Activated T-cell treated with anti-CD3 and anti-CD28 coated beads, Interleukin-2, amount 50 U/mL, for 72 hours (primary cell): ENCODE data around the gene CD300LG. TPM values are rescaled to one million over a fixed set of nuclear protein-coding genes. Genes with fewer than 3 reads are reported as not detected.
"Not testable (repeated sequence)": the region's sequence is repeated elsewhere in the genome, so short reads cannot be mapped to it uniquely, and the experiment has no call there.

Experiments used
- ATAC-seq, 2 donors: fragments of 150-1000 bp; cut with Tn5 transposase; replicated peaks in 1 of 2; 2 replicates each; pipeline ENCODE4 v1.10.0; 2021; ENCODE audit warnings: moderate library complexity in 2 of 2, mild to moderate bottlenecking in 1 of 2
- DNase-seq, 2 donors: peaks; one replicate each; pipeline ENCODE4 v3.0.0; 2021 to 2022; ENCODE audit warnings: mixed read lengths in 1 of 2
- H3K27ac Mint-ChIP-seq: one replicate; pipeline ENCODE4 v1.8.0; 2022; ENCODE audit warnings: mild to moderate bottlenecking, moderate library complexity, mixed read lengths
- H3K27me3 Mint-ChIP-seq: one replicate; pipeline ENCODE4 v1.8.0; 2022; ENCODE audit warnings: low read depth, mixed read lengths
- H3K36me3 Mint-ChIP-seq, 2 donors: one replicate each; pipeline ENCODE4 v1.8.0; 2022; ENCODE audit warnings: mixed read lengths in 2 of 2, mild to moderate bottlenecking in 1 of 2; ENCODE audit not compliant: insufficient read depth in 2 of 2
- H3K4me1 Mint-ChIP-seq: one replicate; pipeline ENCODE4 v1.8.0; 2022; ENCODE audit warnings: low read depth, mixed read lengths
- H3K4me3 Mint-ChIP-seq, 2 donors: one replicate each; pipeline ENCODE4 v1.8.0; 2022; ENCODE audit warnings: mild to moderate bottlenecking in 2 of 2, mixed read lengths in 2 of 2, moderate library complexity in 2 of 2
- H3K9me3 Mint-ChIP-seq, 2 donors: one replicate each; pipeline ENCODE4 v1.8.0; 2022; ENCODE audit warnings: mixed read lengths in 2 of 2
- total RNA-seq, 2 donors: library from RNA; stranded (reverse); gene quantifications; one replicate each; pipeline ENCODE4 v1.2.3, GENCODE V29; 2022

Gene CD300LG
- total RNA-seq, 2 donors from 2014 or later = not detected

DNA sequence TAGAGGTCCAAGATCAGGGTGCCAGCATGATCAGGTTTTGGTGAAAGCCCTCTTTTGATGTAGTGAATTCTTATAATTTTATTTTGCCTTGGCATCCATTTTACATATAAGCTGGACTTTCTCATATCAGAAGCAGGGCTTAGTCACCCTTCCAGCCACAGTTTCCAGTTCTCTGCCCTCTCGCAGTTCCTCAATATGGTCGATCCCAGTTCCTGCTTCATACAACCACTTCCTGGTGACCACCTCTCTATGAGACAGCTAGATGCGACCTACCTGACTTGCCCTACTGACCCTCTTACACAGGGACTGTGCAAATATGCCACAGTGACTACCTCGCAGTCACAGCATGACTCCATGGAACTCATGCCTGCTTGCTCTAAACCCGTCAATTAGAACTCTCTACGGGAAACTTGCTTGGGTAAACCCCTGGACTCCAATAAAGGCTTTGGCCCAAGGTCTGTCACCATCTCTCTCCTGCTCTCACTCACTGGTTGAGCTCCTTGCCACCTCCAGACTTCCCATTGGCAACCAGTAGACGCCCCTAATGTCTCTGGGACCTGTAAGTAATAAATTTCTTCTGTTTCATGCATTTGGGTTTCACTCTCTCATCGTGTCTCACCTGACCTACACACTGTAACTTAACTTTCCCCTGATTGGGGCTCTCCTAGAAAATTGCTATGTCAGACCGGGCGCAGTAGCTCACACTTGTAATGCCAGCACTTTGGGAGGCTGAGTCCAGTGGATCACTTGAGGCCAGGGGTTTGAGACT is 21.4 kb downstream of the CD300LG start:
- no peak for ATAC-seq
- H3K36me3 Mint-ChIP-seq = peaks cover 0 to 2% of the 10 kb centered on the region in 2 donors
- H3K27me3 Mint-ChIP-seq = peaks cover 28% of the 10 kb centered on the region
- H3K27ac Mint-ChIP-seq = no peak overlapping the region
- DNase-seq = no peak
- H3K4me1 Mint-ChIP-seq = no peaks in the 10 kb centered on the region
- H3K9me3 Mint-ChIP-seq = no peaks in the 10 kb centered on the region
- H3K4me3 Mint-ChIP-seq = no peak overlapping the region

DNA sequence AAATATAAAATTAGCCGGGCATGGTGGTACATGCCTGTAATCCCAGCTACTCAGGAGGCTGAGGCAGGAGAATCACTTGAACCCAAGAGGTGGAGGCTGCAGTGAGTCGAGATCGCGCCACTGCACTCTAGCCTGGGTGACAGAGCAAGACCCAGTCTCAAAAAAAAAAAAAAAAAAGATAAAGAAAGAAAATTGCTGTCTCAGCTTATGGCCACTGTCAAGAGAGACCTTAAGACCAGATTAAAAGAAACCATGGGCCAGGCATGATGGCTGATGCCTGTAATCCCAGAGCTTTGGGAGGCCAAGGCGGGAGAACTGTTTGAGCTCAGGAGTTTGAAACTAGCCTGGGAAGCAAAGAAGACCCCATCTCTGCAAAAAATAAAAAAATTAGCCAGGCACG is 22.1 kb downstream of the CD300LG start:
- H3K9me3 Mint-ChIP-seq, ATAC-seq, H3K27ac Mint-ChIP-seq, DNase-seq, H3K4me1 Mint-ChIP-seq, H3K36me3 Mint-ChIP-seq, H3K4me3 Mint-ChIP-seq: not testable (repeated sequence)
- H3K27me3 Mint-ChIP-seq = peaks cover 30% of the 10 kb centered on the region

DNA sequence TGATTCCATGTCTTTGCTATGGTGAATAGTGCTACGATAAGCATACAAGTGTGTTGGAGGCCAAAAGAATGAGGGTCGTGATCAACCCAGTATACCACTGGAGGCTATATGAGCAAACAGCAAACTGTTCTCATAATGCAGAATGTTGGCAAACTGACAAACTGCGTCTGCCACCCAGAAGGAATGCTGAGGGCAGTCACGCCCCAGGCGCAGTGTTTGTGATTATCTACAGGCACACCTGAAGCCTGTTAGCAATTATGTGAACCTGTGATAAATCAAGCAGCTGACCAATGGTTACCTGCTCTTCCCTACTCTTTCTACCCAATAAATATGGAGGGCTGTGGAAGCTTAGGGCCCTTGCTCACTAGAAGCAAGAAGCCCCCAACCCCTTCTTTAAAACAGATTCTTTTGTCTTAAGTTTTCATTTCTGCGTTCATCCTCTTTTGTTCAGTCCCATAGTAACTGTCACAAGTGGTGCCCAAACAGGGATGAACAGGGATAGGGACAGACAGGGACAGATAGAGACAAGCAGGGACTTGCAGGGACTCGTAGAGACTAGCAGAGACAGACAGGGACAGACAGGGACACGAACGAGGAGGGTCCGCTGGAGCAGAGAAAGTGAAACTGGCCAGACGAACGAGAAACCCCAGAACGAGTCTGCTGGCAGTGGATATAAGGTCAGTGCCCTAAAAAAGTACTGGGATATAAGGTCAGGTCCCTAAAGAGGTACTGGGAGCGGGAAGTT is 25.1 kb downstream of the CD300LG start:
- no peak overlapping the region for H3K27ac Mint-ChIP-seq

DNA sequence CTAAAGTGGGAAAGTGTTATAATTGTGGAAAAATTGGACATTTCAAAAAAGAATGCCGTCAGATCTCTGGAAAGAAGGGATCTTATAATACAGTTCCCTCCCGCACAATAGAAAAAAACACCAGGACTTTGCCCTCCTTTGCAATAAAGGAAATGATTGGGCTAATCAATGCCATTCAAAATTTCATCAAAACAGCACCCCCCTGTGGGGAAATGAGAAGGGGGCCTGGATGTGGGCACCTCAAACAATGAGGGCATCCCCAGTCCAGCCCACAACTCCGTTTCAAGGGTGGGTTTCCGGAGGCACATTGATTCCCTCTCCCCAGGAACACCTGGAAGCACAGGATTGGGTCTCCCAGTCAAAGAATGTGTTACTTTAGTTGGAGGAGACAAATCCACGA is 26.1 kb downstream of the CD300LG start:
- peaks cover 18% of the 10 kb centered on the region for H3K27me3 Mint-ChIP-seq
- H3K4me1 Mint-ChIP-seq = no peaks in the 10 kb centered on the region
- H3K4me3 Mint-ChIP-seq = no peak overlapping the region
- peaks cover 0 to 2% of the 10 kb centered on the region in 2 donors for H3K36me3 Mint-ChIP-seq
- ATAC-seq (no peak), DNase-seq (no peak)
- no peaks in the 10 kb centered on the region for H3K9me3 Mint-ChIP-seq
- H3K27ac Mint-ChIP-seq = no peak overlapping the region

More for the DNA sequence above, 25.1 kb downstream of the CD300LG start:
- Mint-ChIP-seq H3K36me3 (peaks cover 0 to 2% of the 10 kb centered on the region in 2 donors), H3K9me3 (no peaks in the 10 kb centered on the region), H3K27me3 (peaks cover 26% of the 10 kb centered on the region), H3K4me1 (no peaks in the 10 kb centered on the region), H3K4me3 (no peak overlapping the region)
- no peak for DNase-seq
- ATAC-seq = no peak

DNA sequence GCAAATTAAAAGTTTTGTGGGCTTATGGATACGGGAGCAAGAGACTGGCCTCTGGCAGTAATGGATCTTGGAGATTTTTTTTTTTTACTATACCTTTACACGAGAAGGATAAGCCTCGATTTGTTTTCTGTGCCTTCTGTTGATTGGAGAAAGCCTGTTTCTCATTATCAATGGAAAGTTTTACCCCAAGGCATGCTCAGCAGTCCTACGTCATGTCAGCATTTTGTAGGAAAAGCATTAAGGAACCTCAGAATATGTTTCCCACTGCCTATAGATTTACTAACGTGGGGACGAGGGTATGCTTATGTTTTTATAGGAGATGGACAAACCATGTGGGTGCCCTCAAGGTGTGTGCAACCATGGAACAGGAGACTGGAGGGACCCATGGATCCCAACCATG is 26.8 kb downstream of the CD300LG start:
- no peak overlapping the region for H3K4me3 Mint-ChIP-seq
- ATAC-seq = no peak
- peaks cover 11% of the 10 kb centered on the region for H3K27me3 Mint-ChIP-seq
- H3K9me3 Mint-ChIP-seq = no peaks in the 10 kb centered on the region
- no peak for DNase-seq
- H3K36me3 Mint-ChIP-seq = no peaks in the 10 kb centered on the region
- no peaks in the 10 kb centered on the region for H3K4me1 Mint-ChIP-seq
- no peak overlapping the region for H3K27ac Mint-ChIP-seq

DNA sequence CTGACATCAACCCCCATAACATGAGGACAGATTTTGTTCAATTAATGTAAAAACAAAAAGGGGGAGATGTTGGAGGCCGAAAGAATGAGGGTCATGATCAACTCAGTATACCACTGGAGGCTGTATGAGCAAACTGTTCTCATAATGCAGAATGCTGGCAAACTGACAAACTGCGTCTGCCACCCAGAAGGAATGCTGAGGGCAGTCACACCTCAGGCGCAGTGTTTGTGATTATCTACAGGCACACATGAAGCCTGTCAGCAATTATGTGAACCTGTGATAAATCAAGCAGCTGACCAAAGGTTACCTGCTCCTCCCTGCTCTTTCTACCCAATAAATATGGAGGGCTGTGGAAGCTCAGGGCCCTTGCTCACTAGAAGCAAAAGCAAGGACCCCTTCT is 27.3 kb downstream of the CD300LG start:
- Mint-ChIP-seq H3K27ac (no peak overlapping the region), H3K36me3 (no peaks in the 10 kb centered on the region), H3K4me1 (no peaks in the 10 kb centered on the region), H3K4me3 (no peak overlapping the region), H3K9me3 (no peaks in the 10 kb centered on the region), H3K27me3 (peaks cover 10% of the 10 kb centered on the region)
- DNase-seq (no peak), ATAC-seq (no peak)

DNA sequence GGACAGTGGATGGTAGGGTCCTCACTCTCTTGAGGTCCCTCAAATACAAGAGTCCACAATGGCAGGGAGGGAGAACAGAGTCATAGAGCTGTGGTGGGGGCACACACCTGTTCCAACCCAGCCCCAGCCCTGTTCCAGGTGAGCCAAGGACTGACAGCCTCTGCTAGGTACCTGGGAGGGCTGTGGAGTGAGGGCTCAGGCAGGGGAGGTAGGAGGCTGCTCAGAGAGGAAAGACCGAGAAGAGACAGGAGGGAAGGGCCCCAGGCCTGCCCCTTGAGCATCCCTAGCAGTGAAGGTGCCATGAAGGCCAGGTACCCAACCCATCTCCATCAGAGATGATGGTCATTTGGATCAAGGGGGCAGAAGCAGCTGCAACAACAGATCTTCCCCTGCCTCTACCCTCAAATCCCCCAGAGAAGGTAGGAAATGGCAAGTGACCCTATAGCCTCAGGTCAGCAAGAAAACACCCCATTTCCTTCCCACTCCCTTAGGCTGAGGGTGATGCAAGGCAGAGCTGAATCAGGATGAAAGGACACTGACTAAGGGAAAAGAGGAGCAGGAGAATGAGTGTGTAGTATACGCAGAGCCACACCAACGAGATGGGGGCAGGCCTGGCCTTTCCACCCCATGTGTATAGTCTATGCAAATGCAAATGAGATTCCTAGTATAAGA is 28.6 kb downstream of the CD300LG start:
- Mint-ChIP-seq H3K36me3 (no peaks in the 10 kb centered on the region), H3K4me1 (no peaks in the 10 kb centered on the region), H3K9me3 (no peaks in the 10 kb centered on the region), H3K27me3 (peaks cover 4% of the 10 kb centered on the region), H3K4me3 (no peak overlapping the region), H3K27ac (no peak overlapping the region)
- DNase-seq = no peak
- no peak for ATAC-seq

DNA sequence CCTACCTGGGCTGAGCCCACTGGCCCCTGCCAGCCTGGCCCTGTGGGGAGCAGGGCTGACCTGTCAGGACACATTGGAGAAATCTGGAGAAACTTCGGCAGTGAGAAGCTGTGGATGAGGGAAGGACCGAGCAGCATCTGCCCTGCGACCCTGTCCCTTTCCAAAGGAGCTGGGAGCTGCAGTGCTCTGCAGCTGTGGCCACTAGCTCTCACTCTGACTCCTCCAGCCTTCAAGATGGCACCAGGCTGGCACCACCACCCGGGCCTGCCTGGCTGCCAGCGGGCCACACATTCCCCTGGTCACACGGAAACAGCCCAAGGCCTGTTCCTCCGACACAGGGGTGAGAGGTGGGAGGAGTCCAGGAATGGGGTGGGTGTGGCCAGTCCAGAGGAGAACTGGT is 30.1 kb downstream of the CD300LG start:
- Mint-ChIP-seq H3K27ac (no peak overlapping the region), H3K36me3 (no peaks in the 10 kb centered on the region), H3K4me3 (no peak overlapping the region), H3K27me3 (peaks cover 4% of the 10 kb centered on the region), H3K4me1 (no peaks in the 10 kb centered on the region), H3K9me3 (no peaks in the 10 kb centered on the region)
- no peak for DNase-seq
- ATAC-seq = no peak

DNA sequence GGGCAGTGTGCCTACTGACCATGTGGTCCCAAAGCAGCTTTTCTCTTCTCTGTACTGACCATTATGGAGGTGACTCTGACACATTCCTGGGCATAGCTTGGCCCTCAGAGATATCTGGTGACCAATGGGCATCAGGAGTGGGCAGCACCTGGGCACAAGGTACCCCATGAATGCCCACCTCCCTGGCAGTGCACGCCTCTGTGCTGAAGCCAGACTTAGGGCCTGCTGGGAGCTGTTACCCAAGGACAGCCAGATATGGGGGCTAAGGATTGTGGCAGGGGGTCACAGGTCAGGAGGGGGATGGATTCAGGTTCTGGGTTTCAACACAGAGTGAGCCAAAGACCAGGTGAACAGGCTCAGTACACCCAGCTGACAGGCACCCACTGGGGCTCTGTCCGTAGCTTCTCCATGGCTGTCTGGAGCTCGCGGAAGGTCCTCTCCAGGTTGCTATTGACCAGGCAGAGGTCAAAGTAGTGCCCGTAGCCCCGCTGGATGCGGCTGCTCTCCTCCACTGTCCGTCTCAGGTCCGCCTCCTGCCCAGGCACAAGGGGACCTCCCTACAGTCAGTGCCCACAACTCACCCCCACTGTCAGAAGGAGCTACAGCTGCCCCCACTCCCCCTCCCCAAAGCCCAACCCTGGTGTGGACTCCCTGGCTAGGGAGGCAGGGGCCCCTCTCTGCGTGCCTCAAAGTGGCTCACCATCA is 30.6 kb downstream of the CD300LG start:
- Mint-ChIP-seq H3K9me3 (no peaks in the 10 kb centered on the region), H3K36me3 (no peaks in the 10 kb centered on the region), H3K4me3 (no peak overlapping the region), H3K27me3 (peaks cover 4% of the 10 kb centered on the region), H3K4me1 (no peaks in the 10 kb centered on the region), H3K27ac (no peak overlapping the region)
- ATAC-seq = no peak
- DNase-seq = no peak

DNA sequence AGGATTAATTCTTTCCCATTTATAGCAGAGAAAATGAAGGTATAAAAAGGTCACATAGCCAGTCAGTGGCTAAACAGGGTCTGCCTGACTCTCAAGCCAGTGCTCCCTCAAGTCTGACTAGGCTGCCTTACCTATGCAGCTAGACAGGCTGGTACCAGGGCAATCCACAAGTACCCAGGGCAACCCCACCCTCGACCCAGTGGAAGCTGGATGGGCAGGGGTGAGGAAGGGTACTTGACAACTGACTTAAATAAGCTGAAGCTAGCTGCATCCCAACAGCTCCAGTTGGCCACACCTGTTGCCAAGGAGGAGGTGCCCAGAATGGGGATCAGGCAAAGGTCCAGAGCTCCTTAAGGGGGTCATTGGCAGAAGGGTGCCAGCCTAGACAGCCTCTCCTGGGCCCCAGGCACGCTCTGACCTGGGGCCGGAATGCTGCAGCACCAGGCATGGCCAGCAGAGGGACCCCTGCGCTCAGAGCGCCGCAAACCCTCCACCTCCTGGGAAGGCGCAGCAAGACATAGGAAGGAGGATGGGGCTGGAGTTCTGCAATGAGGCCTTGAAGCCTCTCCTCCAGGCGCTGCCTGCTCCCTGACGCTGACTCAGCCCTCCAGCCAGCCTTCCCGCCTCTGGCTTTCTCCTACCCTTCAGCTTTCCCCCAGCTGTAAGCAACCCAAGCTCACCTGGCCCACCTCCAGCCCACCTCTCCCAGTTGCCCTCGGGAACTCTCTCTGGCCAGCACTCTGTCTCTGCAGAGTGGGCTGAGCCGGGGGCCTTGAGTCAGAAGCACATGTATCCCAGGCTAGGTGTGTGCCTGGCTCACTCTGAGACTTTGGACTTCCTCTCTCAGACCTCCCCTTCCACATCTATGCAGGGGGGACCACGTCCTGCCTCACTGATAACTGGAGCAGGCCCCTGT is 31.5 kb downstream of the CD300LG start:
- Mint-ChIP-seq H3K4me3 (no peak overlapping the region), H3K4me1 (no peaks in the 10 kb centered on the region), H3K27me3 (peaks cover 1% of the 10 kb centered on the region), H3K36me3 (no peaks in the 10 kb centered on the region), H3K27ac (no peak overlapping the region), H3K9me3 (no peaks in the 10 kb centered on the region)
- ATAC-seq = peak; percentile 82 to 84
- peak; percentile 68 to 77 for DNase-seq

DNA sequence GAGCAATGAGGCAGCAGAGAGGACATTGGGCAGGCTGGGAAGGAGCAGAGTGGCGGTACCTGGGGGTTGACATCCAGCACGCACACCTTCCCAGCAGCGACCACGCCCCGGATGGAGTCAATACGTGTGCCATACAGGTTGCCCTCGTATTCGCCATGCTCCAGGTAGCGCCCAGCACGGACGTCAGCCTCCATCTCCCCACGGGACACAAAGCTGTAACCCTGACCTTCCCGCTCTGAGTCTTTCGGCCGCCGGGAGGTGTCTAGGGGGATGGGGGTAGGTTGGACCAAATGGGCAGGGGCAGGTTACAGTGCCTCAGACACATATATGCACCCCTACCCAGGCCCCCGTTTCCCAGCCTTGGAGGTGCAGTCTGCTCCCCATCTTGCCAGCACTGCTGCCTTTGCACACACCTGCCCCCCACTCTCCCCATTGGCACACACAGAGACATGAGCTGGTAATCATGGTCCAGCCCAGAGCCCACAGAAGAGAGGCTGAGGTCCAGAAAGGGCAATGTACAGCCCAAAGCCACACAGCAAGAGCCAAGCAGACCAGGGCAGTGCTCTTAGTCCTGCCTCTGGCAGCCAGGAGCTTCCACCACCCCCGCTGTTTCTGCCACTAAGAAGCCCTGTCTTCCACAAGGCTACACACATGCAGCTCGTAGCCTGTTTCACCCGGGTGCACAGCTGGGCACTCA is 32.9 kb downstream of the CD300LG start:
- Mint-ChIP-seq H3K4me1 (no peaks in the 10 kb centered on the region), H3K9me3 (no peaks in the 10 kb centered on the region), H3K4me3 (no peak overlapping the region), H3K27ac (no peak overlapping the region), H3K27me3 (no peaks in the 10 kb centered on the region), H3K36me3 (no peaks in the 10 kb centered on the region)
- no peak for ATAC-seq
- no peak for DNase-seq
